Stimulated activated CD4-positive, alpha-beta T cell treated with anti-CD3 and anti-CD28 coated beads, Interleukin-12 subunit alpha, Interleukin-12 subunit beta, amount 100 ng/mL, for 48 hours (primary cell): ENCODE results near the gene CCS.
"Not testable (repeated sequence)": the region's sequence is repeated elsewhere in the genome, so short reads cannot be mapped to it uniquely, and the experiment has no call there.

ENCODE experiments used
- DNase-seq, 3 donors: peaks; one replicate each; pipeline ENCODE4 v3.0.0-alpha.2; 2020; ENCODE audit warnings: low read depth in 2 of 3, low spot score in 1 of 3

CCS gene

GRCh38 chr11:66625041-66625751 is 32.2 kb downstream of the CCS start:
- DNase-seq = no peak

GRCh38 chr11:66625752-66626149 is 32.8 kb downstream of the CCS start:
- DNase-seq = no peak

GRCh38 chr11:66626382-66626781 is 33.4 kb downstream of the CCS start:
- DNase-seq = no peak

- no peak for DNase-seq
These were observed 33.9 kb downstream of the CCS start for GRCh38 chr11:66626926-66627325.

GRCh38 chr11:66628061-66628603 is 35.1 kb downstream of the CCS start:
- no peak for DNase-seq

- no peak for DNase-seq
These were observed 36.4 kb downstream of the CCS start for GRCh38 chr11:66629356-66629755.

GRCh38 chr11:66631883-66632282 is 38.9 kb downstream of the CCS start:
- DNase-seq = no peak

GRCh38 chr11:66632952-66633351 is 40.0 kb downstream of the CCS start:
- DNase-seq = no peak

- no peak for DNase-seq
These were observed 43.4 kb downstream of the CCS start for GRCh38 chr11:66636411-66636810.

- no peak for DNase-seq
These were observed 44.7 kb downstream of the CCS start for GRCh38 chr11:66637557-66638176.

GRCh38 chr11:66638177-66639065 is 45.4 kb downstream of the CCS start, which contains the start of gene RBM4:
Gene RBM4, plus strand, starts transcription at chr11:66638703. Its CDS starts 1,009 bp downstream, at chr11:66639712.
- DNase-seq = peak; percentile 92 to 97 (median 96)

- no peak for DNase-seq
These were observed 46.3 kb downstream of the CCS start for GRCh38 chr11:66639066-66639813.

- DNase-seq = not testable (repeated sequence)
These were observed 46.9 kb downstream of the CCS start for GRCh38 chr11:66639814-66640340.

- no peak for DNase-seq
These were observed 48.8 kb downstream of the CCS start for GRCh38 chr11:66641834-66642233.

- no peak for DNase-seq
These were observed 50.9 kb downstream of the CCS start for GRCh38 chr11:66643745-66644437.

GRCh38 chr11:66646828-66647227 is 53.8 kb downstream of the CCS start:
- DNase-seq = no peak

- DNase-seq = no peak
These were observed 56.9 kb downstream of the CCS start for GRCh38 chr11:66649903-66650302.

GRCh38 chr11:66651016-66651415 is 58.0 kb downstream of the CCS start:
- DNase-seq = no peak

GRCh38 chr11:66652651-66653050 is 59.7 kb downstream of the CCS start:
- DNase-seq = no peak

- DNase-seq = no peak
These were observed 60.1 kb downstream of the CCS start for GRCh38 chr11:66653123-66653522.
